GM12874 (cell line): ENCODE measurements around the gene NEK1.

Source experiments
- TF ChIP-seq, protein P1 (sequence below): IDR thresholded peaks from 2 replicates; pipeline ENCODE4 v1.5.1; 2011; ENCODE audit warnings: low read depth, mild to moderate bottlenecking, control low read depth, low read length, moderate library complexity; ENCODE audit not compliant: insufficient read depth

NEK1 gene

DNA sequence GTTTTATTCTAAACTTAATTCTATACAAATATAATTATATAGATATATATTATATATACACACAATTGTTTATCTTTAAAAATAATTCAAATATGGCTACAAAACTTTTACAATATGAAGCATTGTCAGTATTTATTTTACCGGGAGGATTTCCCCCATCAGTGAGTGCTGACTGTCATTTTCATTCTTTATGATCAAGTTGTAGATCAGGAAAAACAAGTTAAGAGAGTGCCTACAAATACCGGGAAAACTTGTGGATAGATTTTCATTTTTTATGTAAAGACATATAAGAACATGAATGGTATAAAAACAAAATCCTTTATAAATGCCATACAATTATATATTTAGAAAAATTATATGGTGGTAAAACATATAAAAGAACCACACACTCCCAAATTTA, 45.8 kb upstream of the NEK1 start:
- TF ChIP-seq, protein P1, sequence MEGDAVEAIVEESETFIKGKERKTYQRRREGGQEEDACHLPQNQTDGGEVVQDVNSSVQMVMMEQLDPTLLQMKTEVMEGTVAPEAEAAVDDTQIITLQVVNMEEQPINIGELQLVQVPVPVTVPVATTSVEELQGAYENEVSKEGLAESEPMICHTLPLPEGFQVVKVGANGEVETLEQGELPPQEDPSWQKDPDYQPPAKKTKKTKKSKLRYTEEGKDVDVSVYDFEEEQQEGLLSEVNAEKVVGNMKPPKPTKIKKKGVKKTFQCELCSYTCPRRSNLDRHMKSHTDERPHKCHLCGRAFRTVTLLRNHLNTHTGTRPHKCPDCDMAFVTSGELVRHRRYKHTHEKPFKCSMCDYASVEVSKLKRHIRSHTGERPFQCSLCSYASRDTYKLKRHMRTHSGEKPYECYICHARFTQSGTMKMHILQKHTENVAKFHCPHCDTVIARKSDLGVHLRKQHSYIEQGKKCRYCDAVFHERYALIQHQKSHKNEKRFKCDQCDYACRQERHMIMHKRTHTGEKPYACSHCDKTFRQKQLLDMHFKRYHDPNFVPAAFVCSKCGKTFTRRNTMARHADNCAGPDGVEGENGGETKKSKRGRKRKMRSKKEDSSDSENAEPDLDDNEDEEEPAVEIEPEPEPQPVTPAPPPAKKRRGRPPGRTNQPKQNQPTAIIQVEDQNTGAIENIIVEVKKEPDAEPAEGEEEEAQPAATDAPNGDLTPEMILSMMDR = no peak

DNA sequence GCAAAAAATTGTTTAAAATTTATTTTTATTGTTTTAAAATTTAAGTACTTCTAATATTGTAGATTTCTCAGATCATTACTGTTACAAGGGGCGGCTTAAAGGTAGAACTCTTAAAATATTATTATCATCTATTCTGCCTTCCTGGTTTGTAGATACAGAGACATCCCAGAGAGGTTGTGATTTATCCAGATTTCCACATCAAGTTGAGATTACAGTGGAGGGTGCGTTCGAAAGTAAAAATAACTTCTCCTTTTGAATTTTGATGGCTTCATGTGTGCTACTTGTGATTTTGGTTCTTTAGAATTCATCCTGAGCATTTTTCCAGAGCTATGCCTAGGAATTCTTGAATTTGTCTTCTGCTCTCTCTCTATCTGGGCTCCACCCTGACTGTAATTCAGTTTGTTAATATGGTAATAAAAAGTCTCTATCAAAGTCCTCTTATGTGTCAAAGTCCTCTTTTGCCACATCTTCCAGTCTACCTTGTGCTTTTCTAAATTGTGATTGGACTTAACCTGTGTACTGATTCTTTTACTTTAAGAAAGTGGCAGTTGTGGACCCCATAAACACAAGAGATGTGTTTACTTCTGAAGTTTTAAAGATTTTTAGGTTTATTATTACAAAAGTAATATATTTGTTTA, 45.2 kb upstream of the NEK1 start:
- TF ChIP-seq, protein P1 = no peak

DNA sequence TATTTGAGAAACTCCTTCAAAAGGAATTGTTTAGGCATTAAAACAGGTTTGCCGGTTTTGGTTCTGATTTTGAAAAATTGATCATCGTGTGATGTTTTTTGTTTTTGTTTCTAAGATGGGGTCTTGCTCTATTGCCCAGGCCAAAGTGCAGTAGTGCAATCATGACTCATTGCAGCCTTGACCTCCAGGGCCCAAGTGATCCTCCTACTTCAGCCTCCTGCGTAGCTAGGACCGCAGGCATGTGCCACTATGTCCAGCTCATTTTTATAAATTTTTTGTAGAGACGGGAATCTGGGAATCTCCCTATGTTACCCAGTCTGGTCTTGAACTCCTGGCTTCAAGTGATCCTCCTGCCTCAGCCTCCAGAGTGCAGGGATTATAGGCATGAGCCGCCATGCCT, 43.0 kb upstream of the NEK1 start:
- TF ChIP-seq, protein P1 = no peak

DNA sequence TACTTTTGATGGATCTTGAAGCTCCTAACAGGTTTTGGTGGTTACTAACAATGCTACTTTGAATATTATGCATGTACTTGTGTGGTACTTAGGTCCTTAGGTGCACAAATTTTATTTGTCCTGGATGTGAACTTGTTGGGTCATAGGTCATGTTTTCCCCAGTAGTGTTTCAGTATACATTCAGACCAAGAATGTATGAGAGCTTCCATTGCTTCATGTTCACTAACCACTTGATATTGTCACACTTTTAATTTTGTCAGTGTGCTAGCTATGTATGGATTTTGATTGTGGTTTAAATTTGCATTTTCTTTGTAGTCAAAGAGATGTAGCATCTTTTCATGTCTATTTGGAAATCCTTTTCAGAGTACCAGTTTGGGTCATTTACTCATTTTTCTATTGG, 40.2 kb upstream of the NEK1 start:
- TF ChIP-seq, protein P1 = no peak

DNA sequence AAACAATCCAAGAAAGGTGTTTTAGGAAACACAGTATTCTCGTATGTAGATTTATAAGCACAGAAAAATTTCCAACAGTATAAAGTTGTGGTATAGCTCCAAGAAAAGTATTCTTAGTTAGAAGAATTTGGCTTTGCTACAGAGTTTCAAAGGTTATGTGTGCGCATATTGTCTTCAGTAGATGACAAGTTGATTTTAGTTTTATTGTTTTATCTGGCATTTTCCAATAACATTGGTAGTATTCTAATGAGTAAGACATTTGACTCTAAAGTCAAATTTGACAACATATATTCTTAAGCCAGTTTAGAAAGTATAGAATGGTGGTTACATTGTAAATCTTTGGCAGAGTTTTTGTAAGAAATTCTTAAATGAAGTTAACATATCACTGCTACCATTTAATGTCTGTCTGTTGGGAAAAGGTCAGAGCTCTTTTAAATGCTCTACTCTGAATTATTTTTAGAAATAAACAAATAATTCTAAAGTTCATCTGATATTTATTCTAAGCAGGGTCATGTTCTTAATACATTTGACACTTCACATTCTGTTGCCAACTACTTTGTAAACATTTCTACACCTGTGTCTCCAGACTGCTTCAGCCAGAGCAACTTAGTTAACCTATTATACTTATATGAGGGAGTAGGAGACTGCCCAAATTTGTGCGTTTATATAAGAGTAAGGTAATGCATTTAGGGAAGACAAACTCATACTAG, 38.0 kb upstream of the NEK1 start:
- TF ChIP-seq, protein P1 = no peak

DNA sequence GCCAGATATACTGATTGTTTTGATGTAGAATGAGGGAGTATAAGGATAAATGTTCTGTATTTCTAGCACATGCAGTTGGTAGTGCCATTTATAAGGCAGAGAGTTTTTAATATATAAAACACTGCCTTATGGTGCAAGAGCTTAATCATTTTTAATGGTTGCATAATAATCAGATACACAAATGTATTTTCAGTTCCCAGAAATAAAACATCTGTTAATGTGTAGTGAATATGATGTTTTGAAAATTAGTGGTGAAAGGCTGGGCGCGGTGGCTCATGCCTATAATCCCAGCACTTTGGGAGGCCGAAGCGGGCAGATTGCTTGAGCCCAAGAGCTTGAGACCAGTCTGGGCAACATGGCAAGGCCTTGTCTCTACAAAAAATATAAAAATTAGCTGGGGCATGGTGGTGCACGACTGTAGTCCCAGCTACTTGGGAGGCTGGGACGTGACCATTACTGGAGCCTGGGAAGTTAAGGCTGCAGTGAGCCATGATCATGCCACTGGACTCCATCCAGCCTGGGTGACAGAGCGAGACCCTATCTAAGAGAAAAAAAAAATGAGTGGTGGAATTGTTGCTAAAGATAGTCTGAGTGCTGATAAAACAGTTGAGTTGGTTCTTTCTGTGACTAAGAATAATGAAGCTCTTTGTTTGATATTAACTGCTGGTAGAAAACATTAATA, 37.3 kb upstream of the NEK1 start:
- TF ChIP-seq, protein P1 = no peak

DNA sequence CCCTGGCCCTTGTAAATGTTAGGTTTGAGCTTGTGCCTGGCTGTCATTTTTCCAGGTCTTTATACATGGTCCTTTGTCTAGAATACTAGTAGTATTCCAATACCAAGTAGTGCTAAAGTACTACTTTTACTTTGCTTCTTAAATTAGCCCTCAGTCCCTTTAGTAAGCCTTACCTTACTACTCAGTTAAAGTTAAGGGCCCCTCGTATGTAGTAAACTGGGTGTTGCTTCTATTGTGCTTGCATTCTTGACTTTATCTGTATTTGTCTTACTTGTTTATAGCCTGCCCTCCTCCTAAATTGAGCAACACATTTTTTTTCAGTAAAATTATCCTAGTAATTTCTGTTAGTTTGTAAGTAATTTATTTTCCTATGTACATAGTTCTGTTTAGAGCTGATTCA, 33.2 kb upstream of the NEK1 start:
- TF ChIP-seq, protein P1 = no peak
